Spleen (tissue), 7 donors: ENCODE data around the gene AOX1.

Experiments used
- CTCF ChIP-seq, 11 experiments: fragments of 200-600 bp in 7 of 11; fragments of 450-650 bp in 4 of 11; sonication (generic) in 4 of 11; IDR thresholded peaks in 8 of 11; conservative IDR thresholded peaks in 3 of 11; 1 replicate in 7 of 11; 2 replicates in 4 of 11; pipeline versions ENCODE4 v1.4.0 to v1.8.0; 2016 to 2021; ENCODE audit warnings: antibody characterized with exemption in 11 of 11, inconsistent platforms in 4 of 11, mild to moderate bottlenecking in 1 of 11
- POLR2A ChIP-seq, 3 donors: fragments of 450-650 bp; IDR thresholded peaks; one replicate each; pipeline ENCODE4 v1.5.1; 2017; ENCODE audit warnings: antibody characterized with exemption in 3 of 3, mild to moderate bottlenecking in 1 of 3
- donor health status: DM: no; HTN: no; CAD: no; lungs with moderate emphysema.
- donor health status: DM: no; HTN: no; CAD: no.
- donor health status: DM: no; HTN: no; CAD: no.

- TF ChIP-seq CTCF (IDR thresholded peaks at IDR 0.05 in 8 of 11, conservative IDR thresholded peaks at IDR 0.05 in 3 of 11) (peak in 8 of 11 experiments; percentile 14 to 44 (median 30)), POLR2A (IDR thresholded peaks at IDR 0.05) (no peak)
These were observed 9.9 kb upstream of the AOX1 start for GRCh38 chr2:200575957-200576356.
